ENCODE results near the gene VASN. TPM values are rescaled to one million over a fixed set of nuclear protein-coding genes. Genes with fewer than 3 reads are reported as not detected.
A peak's percentile ranks its signal among the peaks of the same experiment; 100 is the strongest.

Gene VASN
- total RNA-seq, 1 donor = 0.27 TPM

DNA sequence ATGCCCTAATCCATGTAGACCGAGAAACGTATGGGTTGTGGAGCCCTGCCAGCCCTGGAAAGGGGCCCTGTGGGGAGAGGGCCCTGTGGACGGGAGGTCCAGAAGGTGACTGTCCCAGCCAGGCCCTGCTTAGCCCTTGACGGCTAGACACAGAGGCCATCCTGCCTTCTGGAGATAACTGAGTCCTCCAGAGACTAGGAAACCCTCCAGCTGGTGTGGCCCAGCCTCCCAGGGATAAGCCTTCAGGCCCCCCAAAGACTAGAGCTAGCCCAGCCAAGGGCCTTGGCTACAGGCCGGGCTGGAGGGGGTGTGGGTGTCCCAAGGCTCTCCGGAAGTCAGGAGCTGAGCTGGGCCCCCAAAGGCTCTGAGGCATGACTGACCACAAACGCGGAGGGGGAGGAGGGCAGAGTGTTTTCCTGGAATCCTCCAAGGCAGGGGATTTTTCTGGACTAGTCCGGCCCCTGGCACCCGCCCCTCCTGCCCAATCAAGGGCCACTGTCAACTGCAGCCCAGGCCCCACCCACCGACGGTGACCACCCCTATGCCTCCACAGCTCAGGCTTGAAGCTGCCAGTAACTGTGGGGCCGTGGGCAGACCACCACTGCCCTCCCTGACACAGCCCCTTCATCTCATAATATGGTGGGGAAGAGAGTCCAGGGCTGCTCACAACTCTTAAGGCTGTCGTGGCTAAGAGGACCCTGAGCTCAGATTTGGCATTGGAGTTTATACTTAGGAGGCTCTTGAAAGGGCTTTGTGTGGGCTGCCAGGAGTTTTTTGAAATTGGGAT is 885 bp upstream of the VASN start:
- no peak for DNase-seq (ENCODE audit: low read depth in 2 of 3, low spot score in 2 of 3)

DNA sequence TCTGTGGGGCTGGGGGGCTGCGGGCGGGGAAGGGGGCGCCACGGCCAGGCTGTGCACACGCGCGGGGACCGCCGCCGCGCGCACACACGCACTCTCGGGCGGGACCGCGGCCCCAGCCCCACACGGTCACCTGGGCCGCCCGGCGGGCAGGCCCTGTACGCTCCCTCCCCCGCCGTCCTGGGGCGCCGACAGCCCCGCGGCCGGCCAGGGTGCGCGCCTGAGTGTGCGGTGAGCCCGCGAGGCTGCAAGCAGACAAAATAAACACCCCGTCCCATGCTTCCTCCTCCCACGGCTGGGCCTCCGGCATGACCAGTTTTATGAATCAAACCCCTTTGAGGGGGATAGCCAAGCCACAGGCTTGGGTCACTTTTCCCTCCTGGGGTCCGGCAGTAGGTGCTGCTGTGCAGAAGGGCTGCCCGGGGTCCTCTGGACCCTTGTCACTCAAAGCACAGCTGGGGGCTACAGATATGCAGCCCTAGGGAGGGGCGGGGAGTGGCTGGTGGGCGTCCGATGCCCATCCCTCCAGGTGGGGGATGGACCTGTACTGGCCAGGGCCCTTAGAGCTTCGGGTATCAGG is 441 bp downstream of the VASN start:
- peak in 2 of 3 donors; percentile 20 to 51 for DNase-seq (ENCODE audit: low read depth in 2 of 3, low spot score in 2 of 3)

DNA sequence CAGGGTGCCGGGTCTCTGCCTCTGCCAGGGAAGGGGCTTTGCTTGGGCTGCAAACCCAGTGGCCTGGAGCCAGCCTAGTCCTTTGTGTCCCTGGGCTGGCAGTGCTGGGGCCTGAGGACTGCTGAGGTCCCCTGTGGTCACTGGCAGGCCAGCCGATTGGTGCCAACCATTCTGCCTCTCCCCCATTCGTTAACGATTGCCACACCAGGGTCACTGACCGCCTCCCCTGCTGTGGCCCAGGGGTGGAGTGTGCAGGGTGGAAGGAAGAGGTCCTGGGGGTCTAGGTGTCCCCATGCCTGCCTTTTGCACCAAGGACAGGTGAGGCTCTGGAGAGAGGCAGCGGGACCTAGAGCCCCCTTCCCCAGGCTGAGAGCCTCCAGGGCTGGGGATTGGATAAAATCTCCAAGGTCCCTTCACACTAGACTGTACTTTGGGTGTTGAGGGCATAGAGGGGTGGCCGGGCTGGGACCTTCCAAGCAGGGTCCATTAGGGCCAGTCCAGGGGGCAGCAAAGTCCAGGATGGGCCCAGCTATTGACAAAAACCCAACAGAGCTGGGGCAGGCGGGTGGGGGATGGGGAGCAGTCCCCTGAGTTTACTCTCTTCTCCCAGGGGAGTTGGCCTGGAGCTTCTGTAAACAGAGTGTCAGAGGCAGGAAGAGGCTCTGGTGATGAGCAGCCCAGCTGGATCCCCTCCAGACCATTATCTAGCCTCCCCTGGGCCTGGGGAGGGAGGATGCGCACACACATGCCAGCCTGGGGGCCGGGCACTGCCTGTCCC is 1.1 kb downstream of the VASN start:
- DNase-seq (ENCODE audit: low read depth in 2 of 3, low spot score in 2 of 3) = no peak

DNA sequence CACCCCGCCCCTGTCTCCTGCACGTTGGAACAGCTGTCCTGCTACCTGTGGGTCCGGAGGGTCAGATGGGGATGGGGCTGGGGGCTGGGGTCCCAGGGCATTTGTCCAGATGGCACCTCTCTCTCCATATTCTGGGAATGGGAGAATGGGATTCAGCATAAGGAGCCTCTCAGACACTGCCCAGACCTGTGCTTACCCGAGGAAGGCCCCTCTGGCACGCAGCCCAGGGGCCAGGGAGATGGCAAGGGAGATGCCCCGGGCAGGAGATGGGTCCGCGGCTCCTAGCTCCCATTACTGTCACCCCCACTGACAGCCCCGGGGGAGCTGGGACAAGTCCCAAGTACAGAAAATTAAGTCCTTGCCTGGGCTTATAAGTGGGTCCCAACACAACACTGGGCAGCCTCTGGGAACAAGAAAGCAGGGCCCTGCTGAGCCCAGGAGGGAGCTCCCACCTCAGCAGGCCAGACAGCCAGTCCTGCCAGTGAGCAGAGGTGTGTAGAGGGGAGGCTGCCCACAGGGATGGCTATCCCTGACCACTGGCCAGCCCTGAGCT is 1.8 kb downstream of the VASN start:
- DNase-seq (ENCODE audit: low read depth in 2 of 3, low spot score in 2 of 3) = no peak

DNA sequence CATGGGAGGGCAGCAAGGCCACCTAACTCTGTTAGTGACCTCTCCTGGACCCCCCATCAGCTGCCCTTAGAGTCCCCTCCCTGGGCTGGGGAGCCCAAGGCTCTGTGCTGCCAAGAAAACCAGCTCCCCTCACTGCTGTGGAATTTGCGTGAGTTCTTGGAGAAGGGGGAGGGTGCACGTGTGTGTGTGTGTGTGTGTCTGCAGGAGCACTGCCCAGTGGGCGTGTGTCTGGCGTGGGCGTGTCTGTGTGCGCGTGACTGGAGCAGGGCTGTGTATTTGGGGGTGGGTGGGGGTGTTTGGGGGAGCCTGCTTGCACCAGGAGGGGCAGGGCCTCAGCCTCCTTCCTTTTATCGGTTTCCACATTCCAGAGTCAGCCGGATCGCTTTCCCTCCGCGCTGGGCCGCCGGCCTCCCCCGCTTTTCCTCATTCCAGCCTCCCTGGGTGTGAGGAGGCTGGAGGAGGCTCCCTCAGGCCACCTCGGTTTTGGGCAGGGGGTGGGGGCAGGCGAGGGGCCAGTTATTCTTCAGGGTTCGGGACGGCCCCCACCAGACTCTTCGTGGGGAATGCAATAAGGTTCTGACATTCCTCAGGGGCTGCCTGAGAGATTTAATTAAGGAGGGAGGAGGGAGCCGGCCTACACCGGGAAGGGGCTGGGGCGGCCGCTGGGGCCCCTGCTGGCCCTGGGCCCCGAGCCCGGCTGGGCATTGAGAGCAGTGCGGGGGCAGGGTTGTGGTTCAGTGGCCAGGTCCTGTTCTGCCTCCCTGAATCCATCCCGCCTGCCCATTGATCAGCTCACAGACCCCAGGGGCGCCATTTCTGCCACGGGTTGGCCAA is 2.5 kb downstream of the VASN start:
- DNase-seq (ENCODE audit: low read depth in 2 of 3, low spot score in 2 of 3) = no peak

DNA sequence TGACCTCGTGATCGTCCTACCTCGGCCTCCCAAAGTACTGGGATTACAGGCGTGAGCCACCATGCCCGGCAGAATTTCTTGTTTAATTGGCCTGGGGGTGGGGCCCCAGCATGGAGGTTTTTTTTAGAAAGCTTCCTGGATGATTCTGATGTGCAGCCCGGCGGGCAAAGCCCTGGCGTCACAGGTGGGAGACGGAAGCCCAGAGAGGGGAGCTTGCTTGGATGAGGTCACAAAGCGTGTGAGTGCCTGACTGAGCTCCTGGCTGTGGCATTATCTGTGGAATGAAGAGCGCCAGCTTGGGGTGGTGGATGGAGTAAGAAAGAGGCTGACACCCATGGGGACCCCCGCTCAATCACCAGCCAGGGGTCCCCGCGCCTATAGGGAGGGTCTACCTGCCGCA is 4.1 kb downstream of the VASN start:
- no peak for DNase-seq (ENCODE audit: low read depth in 2 of 3, low spot score in 2 of 3)

DNA sequence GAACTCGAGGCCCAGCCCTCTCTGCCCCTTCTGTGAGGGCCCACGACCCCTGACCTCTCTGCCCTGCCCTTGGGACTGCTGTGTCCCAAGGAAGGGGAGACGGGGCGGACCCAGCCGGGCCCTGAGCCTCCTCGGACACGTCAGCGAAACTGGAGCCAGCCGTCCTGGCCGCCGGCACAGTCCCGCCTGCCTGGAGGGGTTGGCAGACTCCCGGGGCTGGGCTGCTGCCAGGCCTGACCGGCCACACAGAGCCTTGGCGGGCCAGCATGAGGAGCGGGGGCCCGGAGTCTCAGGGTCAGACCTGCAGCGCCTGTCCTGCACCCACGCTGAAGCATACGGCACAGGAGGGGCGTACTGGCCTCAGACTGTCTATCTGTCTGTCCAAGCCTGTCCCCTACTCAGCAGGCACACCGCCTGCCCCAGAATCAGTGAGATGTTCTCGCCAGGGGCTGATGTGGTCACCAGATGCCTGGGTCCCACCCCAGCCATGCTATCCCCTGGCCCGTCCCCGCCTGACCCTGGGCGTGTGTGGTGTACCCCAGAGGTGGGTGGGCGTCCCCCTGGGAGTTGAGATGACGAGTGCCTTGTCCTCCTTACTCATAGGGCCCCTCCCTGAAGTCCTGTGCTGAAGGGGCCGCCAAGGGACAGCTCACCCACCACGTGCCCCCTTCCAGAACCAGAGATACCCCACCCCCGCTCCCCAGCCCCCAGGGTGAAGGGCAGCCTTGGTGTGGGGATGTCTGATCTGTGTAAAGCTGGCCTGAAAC is 4.7 kb downstream of the VASN start:
- no peak for DNase-seq (ENCODE audit: low read depth in 2 of 3, low spot score in 2 of 3)

DNA sequence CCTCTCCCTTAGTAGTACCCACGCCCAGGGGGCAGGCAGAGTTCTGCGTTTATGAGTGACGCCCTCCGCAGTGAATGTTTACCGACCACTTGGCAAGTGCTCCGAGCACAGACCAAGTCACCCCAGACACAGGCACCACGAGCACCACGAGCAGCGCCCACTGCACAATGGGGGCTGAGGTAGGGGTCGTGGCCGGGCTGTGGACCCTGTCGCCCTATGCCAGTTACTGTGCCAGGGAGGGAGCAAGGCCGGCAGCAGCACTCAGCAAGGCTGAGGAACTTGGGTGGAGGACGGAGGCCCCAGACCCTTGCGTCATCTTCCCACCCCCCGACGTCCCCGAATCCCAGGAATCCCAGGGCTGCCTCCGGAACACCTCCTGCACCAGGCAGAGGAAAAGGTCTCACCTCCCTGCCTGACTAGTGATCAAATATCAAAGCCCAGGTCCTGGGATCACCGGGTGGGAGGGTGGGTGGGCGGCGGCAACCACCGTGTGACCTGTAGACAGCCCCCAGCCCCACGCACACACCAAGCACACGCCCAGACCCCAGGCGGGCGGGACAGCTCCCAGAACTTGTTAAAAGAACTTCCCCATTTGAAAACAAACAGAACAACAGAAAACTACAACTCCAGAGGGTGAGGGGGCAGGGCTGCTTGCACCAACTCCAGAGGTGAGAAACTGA is 5.4 kb downstream of the VASN start:
- no peak for DNase-seq (ENCODE audit: low read depth in 2 of 3, low spot score in 2 of 3)

DNA sequence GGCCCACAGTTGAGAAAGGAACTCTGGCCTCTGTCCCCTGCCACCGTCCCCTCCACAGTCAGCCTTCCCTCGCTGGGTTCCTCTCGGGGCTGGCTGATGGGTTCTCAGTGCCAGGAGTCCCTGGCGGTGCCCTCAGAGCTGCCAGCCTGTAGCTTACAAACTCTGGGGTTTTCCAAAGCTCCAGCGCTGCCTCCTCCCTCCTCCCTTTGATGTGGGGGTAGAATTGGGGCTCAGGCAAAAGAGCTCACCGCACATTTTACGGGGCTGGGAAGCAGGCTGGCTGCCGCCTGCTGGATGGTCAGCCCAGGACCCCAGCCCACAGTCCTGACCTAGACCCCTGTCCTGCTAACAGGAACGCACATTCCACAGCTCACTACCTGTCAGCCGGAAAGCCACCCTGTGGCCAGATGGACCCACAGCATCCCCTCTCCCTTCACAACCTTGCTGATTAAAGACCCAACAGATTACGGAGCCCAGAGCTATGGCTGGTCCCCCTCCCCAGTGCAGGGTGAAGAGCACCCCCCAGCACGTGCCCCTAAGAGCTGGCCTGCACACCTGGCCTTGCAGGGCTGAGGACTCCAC is 6.0 kb downstream of the VASN start:
- DNase-seq (ENCODE audit: low read depth in 2 of 3, low spot score in 2 of 3) = no peak

DNA sequence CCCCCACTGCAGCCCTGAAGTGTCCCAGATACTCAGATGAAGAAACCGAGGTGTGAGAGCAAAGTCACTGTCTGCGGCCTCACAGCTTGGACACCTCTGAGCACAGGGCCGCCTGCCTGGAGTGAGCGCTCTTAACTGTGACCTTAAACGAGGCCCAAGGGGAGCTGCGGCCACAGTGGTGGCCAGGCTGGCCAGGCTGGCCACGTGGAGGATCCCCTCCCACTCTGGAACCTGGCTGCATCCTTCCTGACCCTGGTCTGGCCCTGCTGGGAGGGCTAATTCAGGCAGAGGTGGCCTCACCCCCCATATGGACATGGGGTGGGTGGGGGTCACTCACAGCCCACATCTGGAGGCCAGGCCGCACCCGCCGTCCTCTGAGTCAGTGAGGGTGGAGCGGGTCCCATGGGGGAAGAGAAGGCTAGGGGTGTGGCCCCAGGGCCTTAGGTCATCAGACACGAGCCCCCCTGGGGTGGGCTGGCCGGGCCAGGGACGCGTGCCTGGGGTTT is 6.6 kb downstream of the VASN start:
- DNase-seq (ENCODE audit: low read depth in 2 of 3, low spot score in 2 of 3) = no peak

DNA sequence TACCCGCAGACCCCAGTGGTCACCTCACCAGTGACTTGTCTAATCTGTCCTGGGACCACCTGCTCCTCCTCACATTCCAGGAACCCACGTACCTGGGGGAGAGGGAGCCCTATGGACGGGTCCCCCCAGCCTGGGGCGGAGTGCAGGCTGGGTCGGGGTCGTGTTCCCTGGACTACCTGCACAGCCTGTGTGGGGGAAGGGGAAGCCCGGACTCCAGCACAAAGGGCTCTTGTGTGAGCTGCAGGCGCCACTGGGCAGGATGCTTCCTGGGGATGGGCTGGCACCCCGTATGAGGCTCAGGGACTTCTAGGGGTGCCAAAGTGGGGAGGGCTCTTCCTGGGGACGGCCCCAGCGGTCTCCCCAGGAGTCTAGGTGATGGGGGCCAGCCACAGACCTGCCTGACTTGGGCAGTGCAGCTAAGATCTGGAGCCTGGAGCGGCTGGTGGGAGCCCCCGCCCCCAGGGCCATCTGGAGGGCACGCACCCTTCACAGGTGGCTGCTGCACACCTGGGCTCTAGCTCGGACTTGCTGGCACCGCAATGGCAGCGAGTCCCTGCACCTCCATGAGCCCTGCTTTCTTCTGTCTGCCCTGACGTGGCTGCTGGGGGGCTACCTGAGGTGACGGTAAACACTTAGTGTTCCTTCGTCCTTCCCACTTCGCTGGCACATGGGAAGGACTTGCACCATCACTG is 7.5 kb downstream of the VASN start:
- no peak for DNase-seq (ENCODE audit: low read depth in 2 of 3, low spot score in 2 of 3)

DNA sequence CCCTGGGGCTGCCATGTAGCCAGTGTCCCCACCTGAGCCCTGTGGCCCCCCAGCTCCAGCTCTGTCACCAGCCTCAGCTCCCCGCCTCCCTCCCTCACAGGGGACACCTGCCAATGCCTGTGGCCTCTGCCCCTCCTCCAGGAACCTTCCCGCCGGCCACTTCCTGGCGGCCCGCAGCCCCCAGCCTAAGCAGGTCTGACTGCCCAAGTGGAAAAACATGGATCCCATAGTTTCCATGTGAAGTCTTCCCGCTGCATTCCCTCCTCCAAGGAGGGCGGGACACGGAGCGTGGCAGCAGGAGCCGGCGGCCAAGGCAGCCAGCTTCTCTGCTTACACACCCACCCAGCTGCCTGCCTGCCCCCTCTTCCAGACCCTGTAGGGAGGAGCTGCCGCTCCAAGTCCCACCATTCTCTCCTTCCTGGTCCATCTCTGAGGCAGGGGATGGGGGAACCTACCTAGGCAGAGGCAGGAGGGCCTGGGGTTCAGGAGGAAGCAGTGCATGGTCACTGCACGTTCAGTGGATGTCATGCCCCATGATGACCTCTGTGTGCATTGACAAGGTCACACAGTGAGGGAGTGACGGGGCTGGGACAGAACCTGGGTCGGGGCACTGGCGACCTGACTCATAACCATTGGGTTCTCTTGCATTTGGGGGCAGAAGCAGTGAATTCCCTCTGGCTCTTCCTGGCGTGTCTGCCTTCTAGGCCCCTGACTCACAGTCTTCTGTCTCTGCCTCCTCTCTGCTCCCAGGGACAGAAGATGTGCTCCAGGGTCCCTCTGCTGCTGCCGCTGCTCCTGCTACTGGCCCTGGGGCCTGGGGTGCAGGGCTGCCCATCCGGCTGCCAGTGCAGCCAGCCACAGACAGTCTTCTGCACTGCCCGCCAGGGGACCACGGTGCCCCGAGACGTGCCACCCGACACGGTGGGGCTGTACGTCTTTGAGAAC is 8.7 kb downstream of the VASN start:
- no peak for DNase-seq (ENCODE audit: low read depth in 2 of 3, low spot score in 2 of 3)

DNA sequence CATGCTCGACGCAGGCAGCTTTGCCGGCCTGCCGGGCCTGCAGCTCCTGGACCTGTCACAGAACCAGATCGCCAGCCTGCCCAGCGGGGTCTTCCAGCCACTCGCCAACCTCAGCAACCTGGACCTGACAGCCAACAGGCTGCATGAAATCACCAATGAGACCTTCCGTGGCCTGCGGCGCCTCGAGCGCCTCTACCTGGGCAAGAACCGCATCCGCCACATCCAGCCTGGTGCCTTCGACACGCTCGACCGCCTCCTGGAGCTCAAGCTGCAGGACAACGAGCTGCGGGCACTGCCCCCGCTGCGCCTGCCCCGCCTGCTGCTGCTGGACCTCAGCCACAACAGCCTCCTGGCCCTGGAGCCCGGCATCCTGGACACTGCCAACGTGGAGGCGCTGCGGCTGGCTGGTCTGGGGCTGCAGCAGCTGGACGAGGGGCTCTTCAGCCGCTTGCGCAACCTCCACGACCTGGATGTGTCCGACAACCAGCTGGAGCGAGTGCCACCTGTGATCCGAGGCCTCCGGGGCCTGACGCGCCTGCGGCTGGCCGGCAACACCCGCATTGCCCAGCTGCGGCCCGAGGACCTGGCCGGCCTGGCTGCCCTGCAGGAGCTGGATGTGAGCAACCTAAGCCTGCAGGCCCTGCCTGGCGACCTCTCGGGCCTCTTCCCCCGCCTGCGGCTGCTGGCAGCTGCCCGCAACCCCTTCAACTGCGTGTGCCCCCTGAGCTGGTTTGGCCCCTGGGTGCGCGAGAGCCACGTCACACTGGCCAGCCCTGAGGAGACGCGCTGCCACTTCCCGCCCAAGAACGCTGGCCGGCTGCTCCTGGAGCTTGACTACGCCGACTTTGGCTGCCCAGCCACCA is 9.7 kb downstream of the VASN start:
- DNase-seq (ENCODE audit: low read depth in 2 of 3, low spot score in 2 of 3) = no peak

DNA sequence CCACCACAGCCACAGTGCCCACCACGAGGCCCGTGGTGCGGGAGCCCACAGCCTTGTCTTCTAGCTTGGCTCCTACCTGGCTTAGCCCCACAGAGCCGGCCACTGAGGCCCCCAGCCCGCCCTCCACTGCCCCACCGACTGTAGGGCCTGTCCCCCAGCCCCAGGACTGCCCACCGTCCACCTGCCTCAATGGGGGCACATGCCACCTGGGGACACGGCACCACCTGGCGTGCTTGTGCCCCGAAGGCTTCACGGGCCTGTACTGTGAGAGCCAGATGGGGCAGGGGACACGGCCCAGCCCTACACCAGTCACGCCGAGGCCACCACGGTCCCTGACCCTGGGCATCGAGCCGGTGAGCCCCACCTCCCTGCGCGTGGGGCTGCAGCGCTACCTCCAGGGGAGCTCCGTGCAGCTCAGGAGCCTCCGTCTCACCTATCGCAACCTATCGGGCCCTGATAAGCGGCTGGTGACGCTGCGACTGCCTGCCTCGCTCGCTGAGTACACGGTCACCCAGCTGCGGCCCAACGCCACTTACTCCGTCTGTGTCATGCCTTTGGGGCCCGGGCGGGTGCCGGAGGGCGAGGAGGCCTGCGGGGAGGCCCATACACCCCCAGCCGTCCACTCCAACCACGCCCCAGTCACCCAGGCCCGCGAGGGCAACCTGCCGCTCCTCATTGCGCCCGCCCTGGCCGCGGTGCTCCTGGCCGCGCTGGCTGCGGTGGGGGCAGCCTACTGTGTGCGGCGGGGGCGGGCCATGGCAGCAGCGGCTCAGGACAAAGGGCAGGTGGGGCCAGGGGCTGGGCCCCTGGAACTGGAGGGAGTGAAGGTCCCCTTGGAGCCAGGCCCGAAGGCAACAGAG is 10.5 kb downstream of the VASN start:
- DNase-seq (ENCODE audit: low read depth in 2 of 3, low spot score in 2 of 3) = no peak

DNA sequence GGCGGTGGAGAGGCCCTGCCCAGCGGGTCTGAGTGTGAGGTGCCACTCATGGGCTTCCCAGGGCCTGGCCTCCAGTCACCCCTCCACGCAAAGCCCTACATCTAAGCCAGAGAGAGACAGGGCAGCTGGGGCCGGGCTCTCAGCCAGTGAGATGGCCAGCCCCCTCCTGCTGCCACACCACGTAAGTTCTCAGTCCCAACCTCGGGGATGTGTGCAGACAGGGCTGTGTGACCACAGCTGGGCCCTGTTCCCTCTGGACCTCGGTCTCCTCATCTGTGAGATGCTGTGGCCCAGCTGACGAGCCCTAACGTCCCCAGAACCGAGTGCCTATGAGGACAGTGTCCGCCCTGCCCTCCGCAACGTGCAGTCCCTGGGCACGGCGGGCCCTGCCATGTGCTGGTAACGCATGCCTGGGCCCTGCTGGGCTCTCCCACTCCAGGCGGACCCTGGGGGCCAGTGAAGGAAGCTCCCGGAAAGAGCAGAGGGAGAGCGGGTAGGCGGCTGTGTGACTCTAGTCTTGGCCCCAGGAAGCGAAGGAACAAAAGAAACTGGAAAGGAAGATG is 11.2 kb downstream of the VASN start:
- DNase-seq (ENCODE audit: low read depth in 2 of 3, low spot score in 2 of 3) = no peak

All from hematopoietic multipotent progenitor cell (in vitro differentiated cells).